C4-2B (cell line): ENCODE measurements around the gene RNF224.

Experiments
- H3K27ac ChIP-seq: fragments of 450-650 bp; 2 replicates; pipeline ENCODE4 v1.5.1; 2017
- CTCF ChIP-seq: fragments of 450-650 bp; conservative IDR thresholded peaks from 2 replicates; pipeline ENCODE4 v1.5.1; 2017; ENCODE audit warnings: mild to moderate bottlenecking
- ZFX ChIP-seq: fragments of 450-650 bp; IDR thresholded peaks from 2 replicates; pipeline ENCODE4 v1.6.1; 2017

RNF224 gene

DNA sequence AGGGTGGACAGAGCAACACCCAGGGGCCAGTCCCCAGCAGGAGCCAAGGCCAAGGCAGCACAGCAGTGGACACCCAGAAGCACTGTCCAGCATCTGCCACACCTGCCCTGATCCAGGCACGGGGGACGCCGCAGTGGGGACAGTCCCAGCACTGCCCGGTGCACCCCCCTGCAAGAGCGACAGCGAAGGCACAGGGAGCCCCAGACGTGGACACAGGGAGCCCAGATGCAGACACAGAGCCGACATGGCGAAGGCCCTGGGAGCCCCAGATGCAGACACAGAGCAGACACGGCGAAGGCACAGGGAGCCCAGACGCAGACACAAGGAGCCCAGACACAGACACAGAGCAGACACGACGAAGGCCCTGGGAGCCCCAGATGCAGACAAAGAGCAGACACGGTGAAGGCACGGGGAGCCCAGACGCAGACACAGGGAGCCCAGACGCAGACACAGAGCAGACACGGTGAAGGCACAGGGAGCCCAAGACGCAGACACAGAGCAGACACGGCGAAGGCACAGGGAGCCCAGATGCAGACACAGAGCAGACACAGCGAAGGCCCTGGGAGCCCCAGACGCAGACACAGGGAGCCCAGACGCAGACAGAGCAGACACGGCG lies 43.2 kb upstream of the RNF224 start:
- no peak overlapping the region for H3K27ac ChIP-seq
- TF ChIP-seq CTCF: no peak
- TF ChIP-seq ZFX: no peak

DNA sequence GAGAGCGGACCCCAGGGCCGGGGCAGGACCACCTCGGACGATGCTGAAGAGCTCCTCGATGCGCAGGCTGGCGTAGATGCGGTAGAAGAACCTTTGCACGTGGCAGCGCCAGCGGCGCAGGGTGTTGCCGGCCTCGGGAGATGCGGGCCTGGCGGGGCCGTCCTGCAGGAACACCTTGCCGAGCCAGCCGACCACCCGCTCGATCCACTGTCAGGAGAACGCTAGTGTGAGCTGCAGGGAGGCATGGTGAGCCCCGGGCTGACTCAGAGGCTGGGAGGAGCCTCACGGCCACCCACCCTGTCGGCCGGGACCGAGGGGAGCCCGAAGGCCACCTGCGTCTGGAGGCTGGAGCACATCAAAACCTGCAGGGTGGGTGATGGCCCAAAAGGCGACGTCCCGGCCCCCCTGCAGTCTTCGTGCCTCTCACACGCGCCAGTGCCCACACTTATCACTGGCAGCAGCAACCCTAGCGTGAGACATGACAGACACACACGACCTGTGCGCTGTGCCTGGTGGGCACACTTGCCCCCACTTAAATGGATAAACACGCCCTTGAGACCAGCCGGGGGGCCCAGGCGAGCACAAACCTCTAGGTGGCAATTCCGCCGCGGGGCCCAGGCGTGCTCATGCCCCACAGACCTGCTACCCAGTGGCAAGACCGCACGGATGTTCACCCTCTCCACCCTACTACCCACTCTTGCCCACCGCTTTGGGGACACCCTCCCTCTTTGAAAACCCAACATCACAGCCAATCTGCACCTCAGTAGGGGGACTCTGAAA lies 42.2 kb upstream of the RNF224 start:
- no peak overlapping the region for H3K27ac ChIP-seq
- TF ChIP-seq ZFX: no peak
- no peak for TF ChIP-seq CTCF

- H3K27ac ChIP-seq: no peak overlapping the region
- TF ChIP-seq CTCF (no peak), ZFX (no peak)
Observed at GRCh38 chr9:137185921-137186320, 41.4 kb upstream of the RNF224 start.

DNA sequence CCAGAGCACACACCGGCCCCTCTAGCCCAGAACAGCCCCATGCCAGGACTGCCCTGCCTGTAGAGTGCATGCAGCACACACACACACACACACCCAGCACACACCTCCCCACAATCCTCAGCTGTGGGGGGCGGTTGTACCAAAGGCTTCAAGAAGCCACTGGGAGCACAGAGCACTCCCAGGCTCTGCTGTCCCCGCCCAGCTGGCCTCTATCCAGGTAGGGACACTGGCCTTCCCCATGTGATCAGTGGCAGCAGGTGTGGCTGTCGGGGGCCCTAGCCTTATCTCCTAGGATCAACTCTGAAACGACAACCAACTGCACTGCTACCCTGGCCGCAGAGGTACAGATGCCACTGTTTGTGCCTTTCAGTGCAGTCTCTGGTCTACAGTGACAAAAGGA lies 40.9 kb upstream of the RNF224 start:
- no peak for TF ChIP-seq ZFX
- no peak for TF ChIP-seq CTCF
- no peak overlapping the region for H3K27ac ChIP-seq

DNA sequence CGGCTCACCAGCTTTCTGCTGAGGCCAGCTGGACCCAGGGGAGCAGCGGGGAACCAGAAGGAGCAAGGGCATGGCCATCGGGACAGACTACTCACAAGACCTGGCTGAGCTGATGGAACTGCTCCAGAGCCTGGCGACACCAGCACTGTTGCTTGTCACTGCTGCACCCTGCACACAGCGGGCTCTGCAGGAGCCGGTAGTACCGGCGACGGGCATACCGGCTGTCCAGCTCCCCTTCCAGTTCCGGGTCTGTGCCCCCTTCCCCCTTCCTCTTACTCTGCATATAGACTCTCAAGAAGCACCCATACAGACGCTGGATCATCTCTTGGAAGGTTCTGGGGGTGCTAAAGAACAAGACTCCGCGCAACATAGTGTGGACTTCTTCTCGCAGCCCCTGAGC lies 39.9 kb upstream of the RNF224 start:
- no peak for TF ChIP-seq CTCF
- no peak for TF ChIP-seq ZFX
- peak overlapping the region; percentile 93; the same call in 1 of the 2 replicates for H3K27ac ChIP-seq

DNA sequence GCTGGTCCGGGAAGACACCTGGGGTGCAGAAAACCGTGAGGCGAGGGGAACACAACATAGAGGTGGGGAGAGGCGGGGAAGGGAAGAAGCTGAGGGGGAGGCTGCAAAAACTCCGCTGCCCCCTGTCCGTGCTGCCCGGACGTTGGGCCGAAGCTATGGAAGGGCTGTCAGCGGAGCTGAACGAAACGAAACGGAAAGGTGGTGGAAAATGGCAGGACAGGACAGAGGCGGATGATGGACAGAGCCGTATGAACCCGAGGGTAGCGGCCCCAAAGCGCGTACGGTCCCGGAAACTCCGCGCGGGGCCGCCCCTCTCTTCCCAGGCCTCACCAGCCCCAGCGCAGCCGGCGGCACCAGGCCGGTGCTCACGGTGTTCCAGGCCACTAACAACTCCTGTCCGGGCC lies 39.2 kb upstream of the RNF224 start:
- TF ChIP-seq ZFX (no peak), CTCF (no peak)
- peak overlapping the region; percentile 93 for H3K27ac ChIP-seq

- TF ChIP-seq ZFX (peak; percentile 83; the same call in 1 of the 2 replicates), CTCF (peak; percentile 79)
Observed at GRCh38 chr9:137188490-137189296, 38.6 kb upstream of the RNF224 start, which contains the start of the genes ANAPC2 and SSNA1. Gene ANAPC2 (minus strand): TSS chr9:137188560. CDS start chr9:137188532, 28 bp downstream. Gene SSNA1 (plus strand): TSS chr9:137188676. CDS start chr9:137188727, 51 bp downstream.

More at GRCh38 chr9:137188490-137189296, 38.6 kb upstream of the RNF224 start, which contains the start of the genes ANAPC2 and SSNA1:
- peak within 1 kb of the TSS; percentile 93 for H3K27ac ChIP-seq
